HUES6 (cell line): ENCODE results near the gene TMED9.
A peak's percentile ranks its signal among the peaks of the same experiment; 100 is the strongest.

Source experiments
- H3K27ac ChIP-seq: 2 replicates; pipeline ENCODE4 v1.7.0; 2013; ENCODE audit warnings: low read depth, mild to moderate bottlenecking, low read length, inconsistent platforms
- H3K27me3 ChIP-seq: 2 replicates; pipeline ENCODE4 v1.6.1; 2013; ENCODE audit warnings: low read length; ENCODE audit not compliant: control insufficient read depth, insufficient read depth
- H3K36me3 ChIP-seq: 2 replicates; pipeline ENCODE4 v1.6.1; 2013; ENCODE audit warnings: low read length; ENCODE audit not compliant: control insufficient read depth, insufficient read depth
- H3K4me1 ChIP-seq: 2 replicates; pipeline ENCODE4 v1.6.1; 2013; ENCODE audit warnings: low read length; ENCODE audit not compliant: control insufficient read depth, insufficient read depth
- H3K4me3 ChIP-seq: 2 replicates; pipeline ENCODE4 v1.5.1; 2013; ENCODE audit warnings: low read depth, low read length
- H3K9ac ChIP-seq: one replicate; pipeline ENCODE4 v1.6.1; 2013; ENCODE audit warnings: mild to moderate bottlenecking, low read length
- H3K9me3 ChIP-seq: 2 replicates; pipeline ENCODE4 v1.6.1; 2013; ENCODE audit warnings: low read depth, low read length; ENCODE audit not compliant: control insufficient read depth, insufficient read depth

Gene TMED9

DNA sequence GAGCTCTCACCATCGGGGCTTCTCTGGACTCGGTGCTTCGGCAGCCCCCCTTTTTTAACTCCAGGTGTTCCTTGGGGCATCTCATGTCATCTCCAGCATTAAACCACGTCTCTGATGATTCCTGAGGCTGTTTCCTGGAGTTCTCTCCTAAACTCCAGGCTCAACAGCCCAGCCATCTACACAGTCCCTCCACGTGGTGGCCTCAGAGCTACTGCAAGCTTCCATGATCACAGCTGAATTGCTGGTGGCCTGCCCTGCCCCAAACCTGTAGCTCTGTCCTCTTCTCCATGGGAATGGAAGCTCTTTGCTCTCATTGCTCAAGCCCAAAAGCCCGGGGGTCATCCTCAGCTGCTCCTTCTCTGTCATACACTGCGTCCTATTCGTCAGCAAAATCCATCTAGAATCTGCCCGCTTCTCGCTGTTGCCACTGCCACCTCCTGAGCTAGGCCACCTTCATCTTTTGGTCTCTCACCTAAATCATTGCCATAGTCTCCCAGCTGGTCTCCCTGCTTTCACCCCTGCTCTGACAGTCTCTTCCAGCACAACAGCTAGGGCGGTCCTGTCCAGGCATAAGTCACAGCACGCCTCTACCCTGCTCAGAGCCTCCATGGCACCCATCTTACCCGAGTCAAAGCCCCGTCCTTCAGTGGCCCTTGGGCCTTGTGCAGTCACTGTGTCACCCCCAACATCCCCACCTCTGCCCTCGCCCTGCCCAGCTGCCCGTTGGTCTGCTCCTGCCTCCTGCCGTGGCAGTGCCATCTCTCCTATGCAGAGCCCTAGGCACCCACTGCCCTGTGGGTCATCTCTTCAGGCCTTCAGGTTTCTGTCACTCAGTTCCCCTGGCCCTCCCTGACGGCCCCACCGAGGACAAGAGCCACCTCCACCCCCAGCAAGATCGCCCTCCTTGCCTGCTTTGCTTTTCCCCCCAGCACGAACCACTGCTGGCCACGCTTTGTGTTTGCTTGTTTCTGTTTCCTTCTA, 14.4 kb downstream of the TMED9 start:
- Histone ChIP-seq H3K4me3 (no peak overlapping the region), H3K4me1 (peaks cover 15% of the 10 kb centered on the region), H3K9me3 (no peaks in the 10 kb centered on the region), H3K27me3 (no peaks in the 10 kb centered on the region), H3K9ac (no peak overlapping the region), H3K36me3 (peaks cover 11% of the 10 kb centered on the region), H3K27ac (no peak overlapping the region)

DNA sequence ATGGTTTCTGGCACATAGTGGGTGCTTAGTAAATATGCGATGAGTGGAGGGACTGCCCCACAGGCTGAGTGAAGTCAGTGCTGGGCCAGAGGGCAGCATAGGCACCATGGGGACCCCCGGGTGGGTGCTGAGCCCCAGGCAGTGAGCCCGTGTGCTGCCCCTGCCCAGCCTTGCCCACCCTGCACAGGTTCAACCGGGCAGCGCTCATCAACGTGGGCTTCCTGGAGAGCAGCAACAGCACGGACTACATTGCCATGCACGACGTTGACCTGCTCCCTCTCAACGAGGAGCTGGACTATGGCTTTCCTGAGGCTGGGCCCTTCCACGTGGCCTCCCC, 15.1 kb downstream of the TMED9 start:
- H3K9me3 ChIP-seq, result no peaks in the 10 kb centered on the region
- peaks cover 11% of the 10 kb centered on the region for H3K36me3 ChIP-seq
- no peak overlapping the region for H3K4me3 ChIP-seq
- H3K27me3 ChIP-seq, result no peaks in the 10 kb centered on the region
- H3K9ac ChIP-seq, result no peak overlapping the region
- peaks cover 15% of the 10 kb centered on the region for H3K4me1 ChIP-seq
- H3K27ac ChIP-seq, result no peak overlapping the region

GRCh38 chr5:177607452-177608192, 15.6 kb downstream of the TMED9 start:
- H3K4me1 ChIP-seq, result peaks cover 15% of the 10 kb centered on the region
- no peaks in the 10 kb centered on the region for H3K9me3 ChIP-seq
- no peak overlapping the region for H3K9ac ChIP-seq
- H3K36me3 ChIP-seq, result peaks cover 11% of the 10 kb centered on the region
- no peaks in the 10 kb centered on the region for H3K27me3 ChIP-seq
- H3K4me3 ChIP-seq, result peak overlapping the region; percentile 14; the same call in 1 of the 2 replicates
- H3K27ac ChIP-seq, result no peak overlapping the region

DNA sequence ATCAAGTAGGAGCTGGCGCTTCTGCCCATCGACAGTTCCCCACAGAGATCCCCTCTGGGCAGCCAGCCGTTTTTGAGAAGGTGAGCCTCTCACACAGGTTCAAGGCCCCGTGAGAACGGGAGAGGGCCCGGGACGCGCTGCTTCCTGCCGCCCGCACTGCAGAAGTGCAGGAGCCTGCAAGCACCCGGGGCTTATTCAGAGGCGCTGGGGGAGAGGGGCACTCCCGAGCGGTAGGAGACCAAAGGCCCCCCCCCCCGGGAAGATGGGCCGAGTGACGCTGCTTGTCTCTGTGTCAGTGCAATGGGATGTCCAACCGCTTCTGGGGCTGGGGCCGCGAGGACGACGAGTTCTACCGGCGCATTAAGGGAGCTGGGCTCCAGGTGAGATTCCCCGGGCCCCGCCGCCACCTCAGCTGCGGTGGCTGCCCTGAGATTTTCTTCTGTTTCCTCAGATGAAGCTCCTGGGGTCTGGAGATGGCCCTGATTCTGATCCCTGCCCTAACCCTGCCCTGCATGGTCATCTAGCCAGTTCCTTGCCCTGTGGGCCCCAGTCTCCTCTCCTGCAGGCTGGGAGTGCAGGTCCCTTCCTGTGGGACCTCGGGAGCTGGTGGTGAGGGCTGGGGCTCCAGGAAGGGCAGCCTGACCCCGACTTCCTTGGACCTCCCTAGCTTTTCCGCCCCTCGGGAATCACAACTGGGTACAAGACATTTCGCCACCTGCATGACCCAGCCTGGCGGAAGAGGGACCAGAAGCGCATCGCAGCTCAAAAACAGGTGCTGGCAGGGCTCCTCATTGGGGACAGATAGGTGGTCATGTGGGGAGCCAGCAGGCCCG, 16.5 kb downstream of the TMED9 start:
- Histone ChIP-seq H3K4me1 (peaks cover 15% of the 10 kb centered on the region), H3K27ac (no peak overlapping the region), H3K9ac (no peak overlapping the region), H3K9me3 (no peaks in the 10 kb centered on the region), H3K4me3 (peak overlapping the region; percentile 14; the same call in 1 of the 2 replicates), H3K27me3 (no peaks in the 10 kb centered on the region), H3K36me3 (peaks cover 11% of the 10 kb centered on the region)

- Histone ChIP-seq H3K4me1 (peaks cover 15% of the 10 kb centered on the region), H3K9me3 (no peaks in the 10 kb centered on the region), H3K4me3 (no peak overlapping the region), H3K9ac (no peak overlapping the region), H3K36me3 (peaks cover 11% of the 10 kb centered on the region), H3K27ac (no peak overlapping the region), H3K27me3 (no peaks in the 10 kb centered on the region)
Measured at GRCh38 chr5:177609076-177610059, 17.4 kb downstream of the TMED9 start.

- H3K4me1 ChIP-seq, result peaks cover 15% of the 10 kb centered on the region
- peaks cover 11% of the 10 kb centered on the region for H3K36me3 ChIP-seq
- H3K27me3 ChIP-seq, result no peaks in the 10 kb centered on the region
- no peak overlapping the region for H3K4me3 ChIP-seq
- H3K9ac ChIP-seq, result no peak overlapping the region
- no peaks in the 10 kb centered on the region for H3K9me3 ChIP-seq
- no peak overlapping the region for H3K27ac ChIP-seq
Measured at GRCh38 chr5:177610131-177610769, 18.2 kb downstream of the TMED9 start.

GRCh38 chr5:177610770-177611445, 18.9 kb downstream of the TMED9 start:
- Histone ChIP-seq H3K4me1 (peaks cover 15% of the 10 kb centered on the region), H3K4me3 (no peak overlapping the region), H3K9me3 (no peaks in the 10 kb centered on the region), H3K27ac (no peak overlapping the region), H3K36me3 (peaks cover 11% of the 10 kb centered on the region), H3K27me3 (no peaks in the 10 kb centered on the region), H3K9ac (no peak overlapping the region)

DNA sequence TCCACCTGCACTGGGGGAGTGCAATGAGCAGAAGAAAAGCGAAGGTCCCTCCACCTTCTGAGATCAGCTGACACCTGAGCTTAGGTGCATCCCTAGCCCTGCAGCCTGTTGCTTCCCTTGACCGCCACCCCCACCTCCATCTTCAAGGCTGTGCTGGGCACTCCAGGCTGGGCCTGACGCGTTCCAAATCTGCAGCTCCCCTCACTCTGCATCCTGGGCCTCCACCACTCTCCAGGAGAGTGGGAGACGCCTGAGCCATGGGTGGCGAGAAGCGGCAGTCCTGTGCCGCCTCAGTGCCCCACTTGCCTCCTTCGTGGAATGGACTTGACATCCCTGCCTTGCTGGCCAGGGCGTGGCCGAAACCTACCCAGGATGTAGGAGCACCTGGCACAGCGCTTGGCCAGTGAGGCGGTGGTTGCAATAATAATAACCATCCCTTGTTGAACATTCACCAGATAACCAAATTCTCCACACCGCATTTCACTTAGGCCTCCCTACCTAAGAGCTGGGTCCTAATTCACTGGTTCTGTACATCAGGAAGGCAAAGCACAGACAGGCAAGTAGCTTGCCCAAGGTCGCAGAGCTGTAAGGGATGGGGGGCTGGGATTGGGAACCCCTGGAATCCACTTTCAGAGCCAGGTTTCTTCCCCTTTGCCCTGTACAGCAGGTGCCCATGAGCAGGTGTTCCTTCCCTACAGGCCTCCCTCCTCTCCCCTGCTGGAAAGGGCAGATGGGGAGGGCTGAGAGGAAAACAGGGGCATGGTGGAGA, 19.6 kb downstream of the TMED9 start:
- Histone ChIP-seq H3K36me3 (peaks cover 10% of the 10 kb centered on the region), H3K27ac (no peak overlapping the region), H3K4me1 (peaks cover 15% of the 10 kb centered on the region), H3K9ac (no peak overlapping the region), H3K27me3 (no peaks in the 10 kb centered on the region), H3K4me3 (no peak overlapping the region), H3K9me3 (no peaks in the 10 kb centered on the region)

- Histone ChIP-seq H3K9me3 (no peaks in the 10 kb centered on the region), H3K9ac (no peak overlapping the region), H3K27ac (no peak overlapping the region), H3K27me3 (no peaks in the 10 kb centered on the region), H3K4me1 (peaks cover 10% of the 10 kb centered on the region), H3K4me3 (no peak overlapping the region), H3K36me3 (peaks cover 10% of the 10 kb centered on the region)
Measured at GRCh38 chr5:177612215-177612673, 20.2 kb downstream of the TMED9 start.
